SU-DHL-6 (cell line): ENCODE data around the gene CIT.
"Not testable (repeated sequence)": the region's sequence is repeated elsewhere in the genome, so short reads cannot be mapped to it uniquely, and the experiment has no call there.

ENCODE experiments used
- H2AFZ ChIP-seq: fragments of 200-600 bp; sonication (generic); 2 replicates; pipeline ENCODE4 v1.6.1; 2014; ENCODE audit warnings: low read depth, mild to moderate bottlenecking, moderate library complexity, mixed read lengths, antibody characterized with exemption, low read length; ENCODE audit not compliant: severe bottlenecking
- H3F3A ChIP-seq: fragments of 200-600 bp; shearing (Covaris generic); 2 replicates; pipeline ENCODE4 v1.6.0; 2016; ENCODE audit warnings: antibody characterized with exemption, mild to moderate bottlenecking; ENCODE audit not compliant: insufficient read depth
- H3K27ac ChIP-seq: fragments of 200-600 bp; sonication (generic); 2 replicates; pipeline ENCODE4 v1.5.1; 2016; ENCODE audit warnings: low read depth, mild to moderate bottlenecking, low read length, moderate library complexity, mixed read lengths
- H3K27me3 ChIP-seq: fragments of 200-600 bp; sonication (generic), shearing (Covaris generic); 2 replicates; pipeline ENCODE4 v1.6.0; 2014; ENCODE audit warnings: mild to moderate bottlenecking, low read length
- H3K36me3 ChIP-seq: fragments of 200-600 bp; sonication (generic); 2 replicates; pipeline ENCODE4 v1.6.1; 2014; ENCODE audit warnings: mild to moderate bottlenecking, low read length, mixed read lengths
- H3K4me2 ChIP-seq: fragments of 300-600, 200-600 bp; shearing (Covaris generic), sonication (generic); 2 replicates; pipeline ENCODE4 v1.6.0; 2014; ENCODE audit warnings: low read length, low read depth, mild to moderate bottlenecking; ENCODE audit not compliant: poor library complexity, severe bottlenecking
- H3K4me3 ChIP-seq: fragments of 200-600 bp; sonication (generic); 2 replicates; pipeline ENCODE4 v1.5.1; 2014; ENCODE audit warnings: antibody characterized with exemption, low read length, mild to moderate bottlenecking, mixed read lengths; ENCODE audit not compliant: insufficient read depth, poor library complexity, severe bottlenecking
- H3K79me2 ChIP-seq: fragments of 200-600 bp; sonication (generic); 2 replicates; pipeline ENCODE4 v1.6.1; 2014; ENCODE audit warnings: mild to moderate bottlenecking, low read length, moderate library complexity; ENCODE audit not compliant: insufficient read depth
- H3K9ac ChIP-seq: fragments of 200-600 bp; sonication (generic); 2 replicates; pipeline ENCODE4 v1.7.0; 2014; ENCODE audit warnings: mild to moderate bottlenecking, low read length
- H3K9me2 ChIP-seq: fragments of 200-600 bp; sonication (generic); replicated peaks from 2 replicates; pipeline ENCODE4 v1.6.1; 2014; ENCODE audit warnings: low read length; ENCODE audit not compliant: insufficient read depth
- H3K9me3 ChIP-seq: fragments of 200-600 bp; sonication (generic); 2 replicates; pipeline ENCODE4 v1.6.1; 2014; ENCODE audit warnings: low read length, mixed read lengths; ENCODE audit not compliant: insufficient read depth
- H4K20me1 ChIP-seq: fragments of 200-600 bp; sonication (generic); 2 replicates; pipeline ENCODE4 v1.6.1; 2014; ENCODE audit warnings: low read depth, mild to moderate bottlenecking, antibody characterized with exemption, low read length, moderate library complexity, mixed read lengths
- CTCF ChIP-seq: fragments of 200-600 bp; sonication (generic); IDR thresholded peaks from one replicate; pipeline ENCODE4 v1.5.1; 2017; ENCODE audit warnings: antibody characterized with exemption, mild to moderate bottlenecking, low read length, moderate library complexity; ENCODE audit not compliant: insufficient read depth, poor library complexity, severe bottlenecking
- EZH2phosphoT487 ChIP-seq: fragments of 200-600 bp; sonication (generic), shearing (Covaris generic); conservative IDR thresholded peaks from 2 replicates; pipeline ENCODE4 v1.6.1; 2018; ENCODE audit warnings: mild to moderate bottlenecking, antibody characterized with exemption, low read length, moderate library complexity, mixed read lengths

The CIT gene

GRCh38 chr12:119901670-119902069 is 24.6 kb upstream of the CIT start:
- H2AFZ ChIP-seq: peak overlapping the region; percentile 89
- no peaks in the 10 kb centered on the region for H3F3A ChIP-seq
- H4K20me1 ChIP-seq: no peaks in the 10 kb centered on the region
- no peaks in the 10 kb centered on the region for H3K79me2 ChIP-seq
- no peak overlapping the region for H3K9ac ChIP-seq
- no peak overlapping the region for H3K4me3 ChIP-seq
- no peaks in the 10 kb centered on the region for H3K27me3 ChIP-seq
- H3K9me3 ChIP-seq: no peaks in the 10 kb centered on the region
- no peak for TF ChIP-seq CTCF
- no peak for TF ChIP-seq EZH2phosphoT487
- H3K4me2 ChIP-seq: peak overlapping the region; percentile 33
- H3K36me3 ChIP-seq: no peaks in the 10 kb centered on the region
- H3K27ac ChIP-seq: no peak overlapping the region
- H3K9me2 ChIP-seq: no peaks in the 10 kb centered on the region

- Histone ChIP-seq H3K9me2 (no peaks in the 10 kb centered on the region), H3K4me2 (no peak overlapping the region), H3K27me3 (no peaks in the 10 kb centered on the region), H3K27ac (no peak overlapping the region), H3K4me3 (no peak overlapping the region), H3K36me3 (no peaks in the 10 kb centered on the region), H4K20me1 (no peaks in the 10 kb centered on the region), H3K9me3 (no peaks in the 10 kb centered on the region), H2AFZ (no peak overlapping the region), H3F3A (no peaks in the 10 kb centered on the region), H3K79me2 (no peaks in the 10 kb centered on the region), H3K9ac (no peak overlapping the region)
- TF ChIP-seq CTCF (no peak), EZH2phosphoT487 (no peak)
Observed at GRCh38 chr12:119894916-119895315, 17.8 kb upstream of the CIT start.

- not testable (repeated sequence) for H3K79me2 ChIP-seq, H3K27me3 ChIP-seq, H3K9me3 ChIP-seq, H3K36me3 ChIP-seq, H3K4me2 ChIP-seq, H4K20me1 ChIP-seq, H3F3A ChIP-seq, H3K9ac ChIP-seq, H3K4me3 ChIP-seq, H3K27ac ChIP-seq, H2AFZ ChIP-seq, H3K9me2 ChIP-seq
Observed at GRCh38 chr12:119892611-119893010, 15.5 kb upstream of the CIT start.

GRCh38 chr12:119885549-119885948 is 8.4 kb upstream of the CIT start:
- Histone ChIP-seq H3K4me2 (no peak overlapping the region), H2AFZ (no peak overlapping the region), H4K20me1 (no peaks in the 10 kb centered on the region), H3F3A (no peaks in the 10 kb centered on the region), H3K9me3 (no peaks in the 10 kb centered on the region), H3K27me3 (no peaks in the 10 kb centered on the region), H3K4me3 (no peak overlapping the region), H3K9me2 (no peaks in the 10 kb centered on the region), H3K36me3 (no peaks in the 10 kb centered on the region), H3K27ac (no peak overlapping the region), H3K9ac (no peak overlapping the region), H3K79me2 (no peaks in the 10 kb centered on the region)
- TF ChIP-seq EZH2phosphoT487 (no peak), CTCF (no peak)

- H3K36me3 ChIP-seq, H3K27ac ChIP-seq, H2AFZ ChIP-seq, H3K9me2 ChIP-seq, H3K4me3 ChIP-seq, H3F3A ChIP-seq, H3K79me2 ChIP-seq, H4K20me1 ChIP-seq, H3K9me3 ChIP-seq, H3K27me3 ChIP-seq, H3K4me2 ChIP-seq, H3K9ac ChIP-seq: not testable (repeated sequence)
Observed at GRCh38 chr12:119883791-119884190, 6.7 kb upstream of the CIT start.
